SK-N-SH treated with all-trans-retinoic acid at 6 μM for 48 hours (cell line): Measurements from ENCODE around the gene DLG2.

Source experiments
- ATAC-seq: fragments of 200-7000 bp; cut with Tn5 transposase; 3 replicates; pipeline ENCODE4 v1.9.1; 2020; ENCODE audit warnings: mild to moderate bottlenecking, moderate library complexity
- ARNTL ChIP-seq: fragments of 450-650 bp; formaldehyde crosslinking; IDR thresholded peaks from 2 replicates; pipeline ENCODE4 v1.5.0; 2020; ENCODE audit warnings: low read depth, mild to moderate bottlenecking, moderate library complexity, borderline replicate concordance
- CSDC2 ChIP-seq: fragments of 250-450 bp; sonication (Bioruptor Pico); IDR thresholded peaks from 2 replicates; pipeline ENCODE4 v1.5.0; 2020; ENCODE audit warnings: mild to moderate bottlenecking, moderate library complexity
- GLIS3 ChIP-seq: fragments of 250-450 bp; sonication (Bioruptor Pico); IDR thresholded peaks from 2 replicates; pipeline ENCODE4 v1.5.0; 2020; ENCODE audit warnings: mild to moderate bottlenecking, moderate library complexity
- ISL1 ChIP-seq: fragments of 250-450 bp; sonication (Bioruptor Pico); IDR thresholded peaks from 2 replicates; pipeline ENCODE4 v2.1.2; 2022; ENCODE audit warnings: mild to moderate bottlenecking, moderate library complexity
- PPARA ChIP-seq: fragments of 250-450 bp; sonication (Bioruptor Pico); IDR thresholded peaks from 2 replicates; pipeline ENCODE4 v1.5.0; 2020; ENCODE audit warnings: mild to moderate bottlenecking, borderline replicate concordance
- RARB ChIP-seq: fragments of 250-450 bp; sonication (Bioruptor Pico); IDR thresholded peaks from 2 replicates; pipeline ENCODE4 v1.8.0; 2021; ENCODE audit warnings: mild to moderate bottlenecking, moderate library complexity
- SNAI2 ChIP-seq: fragments of 250-450 bp; sonication (Bioruptor Pico); IDR thresholded peaks from 2 replicates; pipeline ENCODE4 v1.5.0; 2020; ENCODE audit warnings: mild to moderate bottlenecking, moderate library complexity
- TCF4 ChIP-seq: fragments of 250-450 bp; sonication (Bioruptor Pico); IDR thresholded peaks from 2 replicates; pipeline ENCODE4 v1.8.0; 2021; ENCODE audit warnings: mild to moderate bottlenecking, moderate library complexity, borderline replicate concordance
- TOX ChIP-seq: fragments of 250-450 bp; sonication (Bioruptor Pico); IDR thresholded peaks from 2 replicates; pipeline ENCODE4 v1.8.0; 2021; ENCODE audit warnings: mild to moderate bottlenecking, moderate library complexity, borderline replicate concordance
- ZC3H10 ChIP-seq: fragments of 250-450 bp; sonication (Bioruptor Pico); IDR thresholded peaks from 2 replicates; pipeline ENCODE4 v1.5.1; 2021; ENCODE audit warnings: mild to moderate bottlenecking, moderate library complexity
- ZFP3 ChIP-seq: fragments of 250-450 bp; sonication (Bioruptor Pico); IDR thresholded peaks from 2 replicates; pipeline ENCODE4 v1.5.0; 2020; ENCODE audit warnings: mild to moderate bottlenecking, moderate library complexity
- ZFP30 ChIP-seq: fragments of 450-650 bp; formaldehyde crosslinking; IDR thresholded peaks from 2 replicates; pipeline ENCODE4 v1.5.0; 2022; ENCODE audit warnings: mild to moderate bottlenecking, moderate library complexity
- ZNF8 ChIP-seq: fragments of 450-650 bp; formaldehyde crosslinking; IDR thresholded peaks from 2 replicates; pipeline ENCODE4 v1.5.0; 2020; ENCODE audit warnings: mild to moderate bottlenecking, moderate library complexity
- TF ChIP-seq, protein P1 (sequence below): fragments of 250-450 bp; sonication (Bioruptor Pico); IDR thresholded peaks from 2 replicates; pipeline ENCODE4 v1.5.0; 2020; ENCODE audit warnings: mild to moderate bottlenecking, moderate library complexity
- TF ChIP-seq, protein P2 (sequence below): fragments of 250-450 bp; sonication (Bioruptor Pico); IDR thresholded peaks from 2 replicates; pipeline ENCODE4 v1.8.0; 2021; ENCODE audit warnings: low read depth, mild to moderate bottlenecking, moderate library complexity, borderline replicate concordance
- TF ChIP-seq, protein P3 (sequence below): fragments of 250-450 bp; sonication (Bioruptor Pico); IDR thresholded peaks from 2 replicates; pipeline ENCODE4 v1.8.0; 2020; ENCODE audit warnings: mild to moderate bottlenecking, moderate library complexity, borderline replicate concordance
- TF ChIP-seq, protein P4 (sequence below): fragments of 250-450 bp; sonication (Bioruptor Pico); IDR thresholded peaks from 2 replicates; pipeline ENCODE4 v1.5.1; 2020; ENCODE audit warnings: low read depth, mild to moderate bottlenecking, moderate library complexity

The DLG2 gene

GRCh38 chr11:83863272-83863671, 1763.9 kb downstream of the DLG2 start:
- peak; percentile 50; the same call in 1 of the 2 replicates for TF ChIP-seq TCF4
- TF ChIP-seq ISL1 (CRISPR knock-in tag), result peak; percentile 58
- no peak for TF ChIP-seq ZNF8 (CRISPR knock-in tag)
- no peak for TF ChIP-seq CSDC2 (CRISPR knock-in tag)
- no peak for ATAC-seq

DNA sequence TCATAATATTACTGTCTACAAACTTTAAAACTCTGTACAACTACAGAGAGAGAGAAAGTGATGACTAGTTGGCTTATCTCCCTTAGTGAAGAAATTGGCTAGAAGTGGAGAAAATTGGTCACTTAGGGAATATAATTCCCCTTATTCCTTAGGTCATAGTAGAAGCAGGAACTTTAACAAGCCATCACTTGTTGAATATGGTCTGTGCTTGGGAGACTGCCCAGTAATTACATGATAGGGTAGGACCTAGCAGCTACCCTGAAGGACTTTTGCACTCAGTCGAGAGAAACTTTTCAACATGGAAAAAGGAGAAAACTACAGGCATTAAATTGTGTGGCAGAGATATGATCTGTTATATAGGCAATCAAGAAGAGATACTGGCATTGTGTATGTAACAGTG, 1764.5 kb downstream of the DLG2 start:
- no peak for ATAC-seq
- TF ChIP-seq ISL1 (CRISPR knock-in tag) (peak; percentile 45), SNAI2 (CRISPR knock-in tag) (no peak), ZFP3 (CRISPR knock-in tag) (no peak)
- TF ChIP-seq, protein P1, sequence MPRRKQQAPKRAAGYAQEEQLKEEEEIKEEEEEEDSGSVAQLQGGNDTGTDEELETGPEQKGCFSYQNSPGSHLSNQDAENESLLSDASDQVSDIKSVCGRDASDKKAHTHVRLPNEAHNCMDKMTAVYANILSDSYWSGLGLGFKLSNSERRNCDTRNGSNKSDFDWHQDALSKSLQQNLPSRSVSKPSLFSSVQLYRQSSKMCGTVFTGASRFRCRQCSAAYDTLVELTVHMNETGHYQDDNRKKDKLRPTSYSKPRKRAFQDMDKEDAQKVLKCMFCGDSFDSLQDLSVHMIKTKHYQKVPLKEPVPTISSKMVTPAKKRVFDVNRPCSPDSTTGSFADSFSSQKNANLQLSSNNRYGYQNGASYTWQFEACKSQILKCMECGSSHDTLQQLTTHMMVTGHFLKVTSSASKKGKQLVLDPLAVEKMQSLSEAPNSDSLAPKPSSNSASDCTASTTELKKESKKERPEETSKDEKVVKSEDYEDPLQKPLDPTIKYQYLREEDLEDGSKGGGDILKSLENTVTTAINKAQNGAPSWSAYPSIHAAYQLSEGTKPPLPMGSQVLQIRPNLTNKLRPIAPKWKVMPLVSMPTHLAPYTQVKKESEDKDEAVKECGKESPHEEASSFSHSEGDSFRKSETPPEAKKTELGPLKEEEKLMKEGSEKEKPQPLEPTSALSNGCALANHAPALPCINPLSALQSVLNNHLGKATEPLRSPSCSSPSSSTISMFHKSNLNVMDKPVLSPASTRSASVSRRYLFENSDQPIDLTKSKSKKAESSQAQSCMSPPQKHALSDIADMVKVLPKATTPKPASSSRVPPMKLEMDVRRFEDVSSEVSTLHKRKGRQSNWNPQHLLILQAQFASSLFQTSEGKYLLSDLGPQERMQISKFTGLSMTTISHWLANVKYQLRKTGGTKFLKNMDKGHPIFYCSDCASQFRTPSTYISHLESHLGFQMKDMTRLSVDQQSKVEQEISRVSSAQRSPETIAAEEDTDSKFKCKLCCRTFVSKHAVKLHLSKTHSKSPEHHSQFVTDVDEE (CRISPR knock-in tag), result no peak

DNA sequence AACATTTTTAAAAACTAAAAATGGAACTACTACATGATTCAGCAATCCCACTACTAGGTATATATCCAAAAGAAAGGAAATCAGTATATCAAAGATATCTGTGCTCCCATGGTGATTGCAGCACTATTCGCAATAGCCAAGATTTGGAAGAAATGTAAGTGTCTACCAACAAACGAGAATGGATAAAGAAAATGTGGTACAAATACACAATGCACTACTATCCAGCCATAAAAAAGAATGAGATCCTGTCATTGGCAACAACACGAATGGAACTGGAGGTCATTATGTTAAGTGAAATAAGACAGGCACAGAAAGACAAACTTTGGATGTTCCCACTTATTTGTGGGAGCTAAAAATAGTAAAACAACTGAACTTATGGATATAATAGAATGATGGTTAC, 1765.1 kb downstream of the DLG2 start:
- no peak for ATAC-seq
- TF ChIP-seq PPARA (CRISPR knock-in tag), result no peak

DNA sequence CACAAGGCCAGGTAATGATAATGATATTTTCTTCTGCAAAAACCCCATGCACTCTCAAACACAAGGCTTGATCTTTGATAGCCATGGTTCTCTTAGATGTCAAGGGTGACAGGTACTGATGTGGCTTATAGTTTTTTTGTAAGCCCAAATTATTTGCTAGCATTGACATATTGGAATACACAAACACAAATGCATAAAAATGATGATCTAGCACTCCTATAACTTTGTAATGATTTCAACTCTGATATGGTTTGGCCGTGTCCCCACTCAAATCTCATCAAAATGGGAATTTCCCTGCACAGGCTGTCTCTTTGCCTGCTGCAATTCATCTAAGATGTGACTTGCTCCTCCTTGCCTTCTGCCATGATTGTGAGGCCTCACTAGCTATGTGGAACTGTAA, 1768.5 kb downstream of the DLG2 start:
- ATAC-seq, result no peak
- no peak for TF ChIP-seq ISL1 (CRISPR knock-in tag)
- TF ChIP-seq ZNF8 (CRISPR knock-in tag), result no peak
- TF ChIP-seq, protein P2, sequence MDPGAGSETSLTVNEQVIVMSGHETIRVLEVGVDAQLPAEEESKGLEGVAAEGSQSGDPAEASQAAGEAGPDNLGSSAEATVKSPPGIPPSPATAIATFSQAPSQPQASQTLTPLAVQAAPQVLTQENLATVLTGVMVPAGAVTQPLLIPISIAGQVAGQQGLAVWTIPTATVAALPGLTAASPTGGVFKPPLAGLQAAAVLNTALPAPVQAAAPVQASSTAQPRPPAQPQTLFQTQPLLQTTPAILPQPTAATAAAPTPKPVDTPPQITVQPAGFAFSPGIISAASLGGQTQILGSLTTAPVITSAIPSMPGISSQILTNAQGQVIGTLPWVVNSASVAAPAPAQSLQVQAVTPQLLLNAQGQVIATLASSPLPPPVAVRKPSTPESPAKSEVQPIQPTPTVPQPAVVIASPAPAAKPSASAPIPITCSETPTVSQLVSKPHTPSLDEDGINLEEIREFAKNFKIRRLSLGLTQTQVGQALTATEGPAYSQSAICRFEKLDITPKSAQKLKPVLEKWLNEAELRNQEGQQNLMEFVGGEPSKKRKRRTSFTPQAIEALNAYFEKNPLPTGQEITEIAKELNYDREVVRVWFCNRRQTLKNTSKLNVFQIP, result no peak
- TF ChIP-seq ZC3H10 (CRISPR knock-in tag), result no peak

DNA sequence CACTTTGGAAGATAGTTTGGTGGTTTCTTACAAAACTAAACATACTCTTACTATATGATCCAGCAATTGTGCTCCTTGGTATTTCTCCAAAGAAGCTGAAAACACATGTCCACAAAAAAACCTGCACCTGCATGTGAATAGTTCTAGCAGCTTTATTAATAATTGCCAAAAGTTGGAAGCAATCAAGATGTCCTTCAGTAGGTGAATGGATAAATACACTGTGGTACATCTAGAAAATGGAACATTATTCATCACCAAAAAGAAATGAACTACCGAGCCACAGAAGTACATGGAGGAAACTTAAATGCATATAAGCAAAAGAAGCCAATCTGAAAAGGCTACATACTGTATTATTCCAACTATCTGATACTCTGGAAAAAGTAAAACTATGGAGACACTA, 1771.9 kb downstream of the DLG2 start:
- ATAC-seq, result no peak
- no peak for TF ChIP-seq CSDC2 (CRISPR knock-in tag)
- peak; percentile 96 for TF ChIP-seq ZNF8 (CRISPR knock-in tag)
- no peak for TF ChIP-seq SNAI2 (CRISPR knock-in tag)
- TF ChIP-seq, protein P3, sequence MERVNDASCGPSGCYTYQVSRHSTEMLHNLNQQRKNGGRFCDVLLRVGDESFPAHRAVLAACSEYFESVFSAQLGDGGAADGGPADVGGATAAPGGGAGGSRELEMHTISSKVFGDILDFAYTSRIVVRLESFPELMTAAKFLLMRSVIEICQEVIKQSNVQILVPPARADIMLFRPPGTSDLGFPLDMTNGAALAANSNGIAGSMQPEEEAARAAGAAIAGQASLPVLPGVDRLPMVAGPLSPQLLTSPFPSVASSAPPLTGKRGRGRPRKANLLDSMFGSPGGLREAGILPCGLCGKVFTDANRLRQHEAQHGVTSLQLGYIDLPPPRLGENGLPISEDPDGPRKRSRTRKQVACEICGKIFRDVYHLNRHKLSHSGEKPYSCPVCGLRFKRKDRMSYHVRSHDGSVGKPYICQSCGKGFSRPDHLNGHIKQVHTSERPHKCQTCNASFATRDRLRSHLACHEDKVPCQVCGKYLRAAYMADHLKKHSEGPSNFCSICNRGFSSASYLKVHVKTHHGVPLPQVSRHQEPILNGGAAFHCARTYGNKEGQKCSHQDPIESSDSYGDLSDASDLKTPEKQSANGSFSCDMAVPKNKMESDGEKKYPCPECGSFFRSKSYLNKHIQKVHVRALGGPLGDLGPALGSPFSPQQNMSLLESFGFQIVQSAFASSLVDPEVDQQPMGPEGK (CRISPR knock-in tag), result no peak

DNA sequence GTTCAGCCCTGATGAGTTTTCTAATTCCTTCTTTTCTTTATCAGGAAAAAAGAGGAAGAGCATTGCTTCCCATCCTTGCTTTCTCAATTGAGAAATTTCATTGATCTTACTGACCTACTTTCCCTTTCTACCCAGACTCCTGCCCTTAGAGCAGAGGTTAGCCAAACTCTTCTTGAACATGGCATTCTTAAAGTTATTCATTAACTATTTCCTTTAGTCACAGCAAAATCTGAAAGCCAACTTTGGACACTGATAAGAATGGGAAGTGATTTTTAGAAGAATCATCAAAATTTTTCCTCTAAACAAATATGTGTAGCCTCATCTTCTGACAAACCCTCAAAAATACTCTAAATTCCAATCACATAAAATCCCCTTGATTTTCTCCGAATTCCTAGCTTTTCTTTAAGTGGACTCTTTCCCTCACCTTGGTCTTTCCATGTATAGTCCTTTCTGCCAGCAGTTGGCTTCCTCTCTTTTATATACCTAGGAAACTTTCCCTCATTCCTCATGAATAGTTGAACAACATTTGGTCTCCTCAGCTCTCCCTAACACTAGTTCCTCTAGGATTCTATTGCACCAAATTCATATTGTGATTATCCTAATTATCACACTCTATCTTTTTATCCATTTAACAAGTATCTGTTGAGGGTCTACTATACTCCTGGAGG, 1774.2 kb downstream of the DLG2 start:
- ATAC-seq, result no peak
- TF ChIP-seq, protein P1 (CRISPR knock-in tag), result no peak
- TF ChIP-seq TOX (no peak), RARB (CRISPR knock-in tag) (no peak), GLIS3 (no peak), ARNTL (CRISPR knock-in tag) (no peak), SNAI2 (CRISPR knock-in tag) (no peak), ZC3H10 (CRISPR knock-in tag) (no peak), ZFP3 (CRISPR knock-in tag) (no peak), ZFP30 (CRISPR knock-in tag) (no peak)
- TF ChIP-seq, protein P3 (CRISPR knock-in tag), result no peak
- TF ChIP-seq, protein P4, sequence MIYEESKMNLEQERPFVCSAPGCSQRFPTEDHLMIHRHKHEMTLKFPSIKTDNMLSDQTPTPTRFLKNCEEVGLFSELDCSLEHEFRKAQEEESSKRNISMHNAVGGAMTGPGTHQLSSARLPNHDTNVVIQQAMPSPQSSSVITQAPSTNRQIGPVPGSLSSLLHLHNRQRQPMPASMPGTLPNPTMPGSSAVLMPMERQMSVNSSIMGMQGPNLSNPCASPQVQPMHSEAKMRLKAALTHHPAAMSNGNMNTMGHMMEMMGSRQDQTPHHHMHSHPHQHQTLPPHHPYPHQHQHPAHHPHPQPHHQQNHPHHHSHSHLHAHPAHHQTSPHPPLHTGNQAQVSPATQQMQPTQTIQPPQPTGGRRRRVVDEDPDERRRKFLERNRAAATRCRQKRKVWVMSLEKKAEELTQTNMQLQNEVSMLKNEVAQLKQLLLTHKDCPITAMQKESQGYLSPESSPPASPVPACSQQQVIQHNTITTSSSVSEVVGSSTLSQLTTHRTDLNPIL, result no peak
- TF ChIP-seq, protein P2, result no peak
